ENCODE data around the gene SATB2. TPM values are rescaled to one million over a fixed set of nuclear protein-coding genes. Genes with fewer than 3 reads are reported as not detected.

The SATB2 gene
- total RNA-seq, 1 experiment from 2014 or later = 16.5 TPM

DNA sequence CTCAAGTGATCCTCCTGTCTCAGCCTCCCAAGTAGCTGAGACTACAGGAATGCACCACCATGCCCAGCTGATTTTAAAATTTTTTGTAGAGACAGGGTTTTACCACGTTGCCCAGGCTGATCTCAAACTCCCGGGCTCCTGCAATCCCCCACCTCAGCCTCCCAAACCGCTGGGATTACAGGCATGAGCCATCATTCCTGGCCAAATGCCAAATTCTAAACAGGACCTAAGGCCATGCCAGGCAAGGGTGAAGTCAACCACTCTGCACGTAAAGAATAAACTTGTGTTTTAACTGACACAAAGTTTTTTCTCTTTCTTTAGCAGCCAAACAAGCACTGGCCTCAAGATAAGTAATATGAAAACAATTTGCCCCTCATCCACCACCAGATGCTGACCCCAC is 37.4 kb upstream of the SATB2 start:
- H3K9me3 Mint-ChIP-seq (ENCODE audit: unreplicated experiment) = no peaks in the 10 kb centered on the region
- POLR2A ChIA-PET = no interaction called here
- H3K4me3 Mint-ChIP-seq (ENCODE audit: unreplicated experiment) = no peak overlapping the region
- TF ChIP-seq, protein P1, sequence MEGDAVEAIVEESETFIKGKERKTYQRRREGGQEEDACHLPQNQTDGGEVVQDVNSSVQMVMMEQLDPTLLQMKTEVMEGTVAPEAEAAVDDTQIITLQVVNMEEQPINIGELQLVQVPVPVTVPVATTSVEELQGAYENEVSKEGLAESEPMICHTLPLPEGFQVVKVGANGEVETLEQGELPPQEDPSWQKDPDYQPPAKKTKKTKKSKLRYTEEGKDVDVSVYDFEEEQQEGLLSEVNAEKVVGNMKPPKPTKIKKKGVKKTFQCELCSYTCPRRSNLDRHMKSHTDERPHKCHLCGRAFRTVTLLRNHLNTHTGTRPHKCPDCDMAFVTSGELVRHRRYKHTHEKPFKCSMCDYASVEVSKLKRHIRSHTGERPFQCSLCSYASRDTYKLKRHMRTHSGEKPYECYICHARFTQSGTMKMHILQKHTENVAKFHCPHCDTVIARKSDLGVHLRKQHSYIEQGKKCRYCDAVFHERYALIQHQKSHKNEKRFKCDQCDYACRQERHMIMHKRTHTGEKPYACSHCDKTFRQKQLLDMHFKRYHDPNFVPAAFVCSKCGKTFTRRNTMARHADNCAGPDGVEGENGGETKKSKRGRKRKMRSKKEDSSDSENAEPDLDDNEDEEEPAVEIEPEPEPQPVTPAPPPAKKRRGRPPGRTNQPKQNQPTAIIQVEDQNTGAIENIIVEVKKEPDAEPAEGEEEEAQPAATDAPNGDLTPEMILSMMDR (IDR thresholded peaks at IDR 0.05; ENCODE audit: unreplicated experiment) = no peak
- H3K27ac Mint-ChIP-seq (ENCODE audit: low read depth, unreplicated experiment) = no peak overlapping the region
- no peaks in the 10 kb centered on the region for H3K36me3 Mint-ChIP-seq (ENCODE audit: insufficient read depth, unreplicated experiment)
- no peaks in the 10 kb centered on the region for H3K4me1 Mint-ChIP-seq (ENCODE audit: insufficient read depth, unreplicated experiment)
- H3K27me3 Mint-ChIP-seq (ENCODE audit: insufficient read depth, unreplicated experiment) = peaks cover 30% of the 10 kb centered on the region
- peak; percentile 67 for DNase-seq (ENCODE audit: unreplicated experiment)
- no TSS peak for BruUV-seq (replicated peaks)
- intact Hi-C loops (cut with micrococcal nuclease) = no loop called here
- CTCF ChIA-PET = interaction anchor here (0.6 to 2.1 kb wide), 3 partner anchors 10 to 1182 kb away, joined by 3 to 11 read pairs (median 4); no protein-coding TSS in a partner anchor

DNA sequence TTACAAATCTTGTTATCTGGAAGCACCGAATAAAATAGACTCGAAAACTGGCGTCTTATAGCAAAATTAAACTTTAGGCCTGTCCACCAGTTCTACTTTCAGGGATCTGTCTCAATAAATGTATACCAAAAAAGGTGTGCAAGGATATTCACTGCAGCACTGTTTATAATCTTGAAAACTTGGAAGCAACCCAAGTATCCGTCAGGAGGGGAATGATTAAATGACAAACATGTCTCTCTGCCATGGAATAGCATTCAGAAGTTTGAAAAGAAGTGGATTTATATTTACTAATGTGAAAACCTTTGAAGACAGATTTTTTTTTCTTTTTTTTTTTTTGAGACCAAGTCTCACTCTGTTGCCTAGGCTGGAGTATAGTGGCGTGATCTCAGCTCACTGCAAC is 32.3 kb upstream of the SATB2 start:
- Mint-ChIP-seq H3K9me3 (ENCODE audit: unreplicated experiment) (no peaks in the 10 kb centered on the region), H3K27me3 (ENCODE audit: insufficient read depth, unreplicated experiment) (peaks cover 10% of the 10 kb centered on the region), H3K27ac (ENCODE audit: low read depth, unreplicated experiment) (no peak overlapping the region), H3K36me3 (ENCODE audit: insufficient read depth, unreplicated experiment) (no peaks in the 10 kb centered on the region), H3K4me1 (ENCODE audit: insufficient read depth, unreplicated experiment) (no peaks in the 10 kb centered on the region), H3K4me3 (ENCODE audit: unreplicated experiment) (no peak overlapping the region)
- CTCF ChIA-PET = interaction anchor here (0.6 to 2.9 kb wide), 12 partner anchors 11 to 1193 kb away, joined by 3 to 26 read pairs (median 4); no protein-coding TSS in a partner anchor
- no TSS peak for BruUV-seq (replicated peaks)
- TF ChIP-seq, protein P1 (IDR thresholded peaks at IDR 0.05; ENCODE audit: unreplicated experiment) = no peak
- no peak for DNase-seq (ENCODE audit: unreplicated experiment)
- intact Hi-C loops (cut with micrococcal nuclease) = no loop called here
- POLR2A ChIA-PET = no interaction called here

DNA sequence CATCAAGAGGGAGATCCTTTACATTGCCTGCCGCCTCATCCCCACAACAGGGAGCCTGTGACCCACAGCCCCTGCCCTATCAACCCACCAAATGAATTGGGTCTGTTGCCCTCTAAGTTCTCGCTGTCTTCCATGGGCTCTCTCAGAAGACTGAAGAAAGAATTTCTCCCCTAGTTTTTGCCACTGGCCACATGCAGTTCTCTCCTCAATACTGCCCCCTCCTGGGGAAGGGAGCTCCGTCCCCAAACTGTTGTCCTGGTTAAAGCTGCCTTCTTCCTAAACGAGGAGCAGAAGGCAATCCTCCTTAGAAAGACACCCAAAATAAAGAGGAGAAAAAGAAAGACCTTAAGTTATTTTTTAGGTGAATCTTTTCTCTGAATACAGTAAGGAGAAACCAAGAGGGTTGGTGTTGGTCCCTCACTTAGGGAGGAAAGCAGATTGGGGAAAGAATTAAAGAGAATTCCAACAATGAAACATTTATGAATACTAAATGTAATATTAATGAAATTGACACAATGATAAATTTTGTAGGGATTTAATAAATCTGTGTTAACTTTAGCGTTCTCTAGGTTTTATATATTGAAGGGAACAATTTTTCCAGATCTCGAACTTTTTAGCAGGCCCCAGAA is 31.1 kb upstream of the SATB2 start:
- BruUV-seq (replicated peaks) = no TSS peak
- H3K4me3 Mint-ChIP-seq (ENCODE audit: unreplicated experiment) = no peak overlapping the region
- intact Hi-C loops (cut with micrococcal nuclease) = loop anchor here (1.0 to 10.0 kb wide), 3 partner anchors 246 to 1115 kb away; no protein-coding TSS in a partner anchor

DNA sequence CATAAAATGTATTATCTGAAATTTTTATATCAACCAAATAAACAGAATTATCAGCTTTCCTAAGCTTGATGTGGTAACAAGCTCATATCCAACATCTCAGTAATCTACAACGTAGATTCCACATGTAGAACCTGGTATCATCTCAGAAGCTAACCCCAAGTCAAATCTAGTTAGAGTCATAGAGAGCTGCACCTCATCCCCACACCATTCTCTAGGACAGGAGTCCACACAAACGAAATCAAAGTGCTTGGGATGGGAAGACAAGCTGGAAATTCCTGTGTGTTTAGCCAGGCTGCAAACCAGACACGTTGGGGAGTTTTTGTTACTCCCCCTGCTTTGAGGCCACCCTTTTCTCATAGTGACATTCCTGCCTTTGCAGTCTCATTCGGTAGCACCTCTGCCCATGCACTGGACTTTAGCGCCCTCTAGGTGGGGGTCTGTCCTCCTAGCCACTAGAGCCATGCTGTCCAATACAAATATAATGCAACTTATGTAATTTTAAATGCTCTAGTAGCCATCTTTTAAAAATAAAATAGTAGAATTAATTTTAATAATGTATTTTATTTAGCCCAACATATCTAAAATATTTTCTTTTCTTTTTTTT is 28.1 kb upstream of the SATB2 start:
- H3K27me3 Mint-ChIP-seq (ENCODE audit: insufficient read depth, unreplicated experiment) = peaks cover 31% of the 10 kb centered on the region
- TF ChIP-seq, protein P1 (IDR thresholded peaks at IDR 0.05; ENCODE audit: unreplicated experiment) = peak; percentile 62
- no TSS peak for BruUV-seq (replicated peaks)
- CTCF ChIA-PET = interaction anchor here (0.6 to 3.9 kb wide), 25 partner anchors 10 to 1684 kb away, joined by 3 to 20 read pairs (median 3); no protein-coding TSS in a partner anchor
- DNase-seq (ENCODE audit: unreplicated experiment) = peak; percentile 69
- POLR2A ChIA-PET = interaction anchor here (1.0 kb wide), 1 partner anchor 1176 kb away, joined by 3 read pairs; no protein-coding TSS in a partner anchor
- intact Hi-C loops (cut with micrococcal nuclease) = loop anchor here (1.0 to 10.0 kb wide), 4 partner anchors 249 to 1175 kb away; no protein-coding TSS in a partner anchor
- H3K4me1 Mint-ChIP-seq (ENCODE audit: insufficient read depth, unreplicated experiment) = no peaks in the 10 kb centered on the region
- H3K4me3 Mint-ChIP-seq (ENCODE audit: unreplicated experiment) = no peak overlapping the region
- H3K9me3 Mint-ChIP-seq (ENCODE audit: unreplicated experiment) = no peaks in the 10 kb centered on the region
- H3K36me3 Mint-ChIP-seq (ENCODE audit: insufficient read depth, unreplicated experiment) = peaks cover 4% of the 10 kb centered on the region
- no peak overlapping the region for H3K27ac Mint-ChIP-seq (ENCODE audit: low read depth, unreplicated experiment)

More for the DNA sequence above, 31.1 kb upstream of the SATB2 start:
- no peak overlapping the region for H3K27ac Mint-ChIP-seq (ENCODE audit: low read depth, unreplicated experiment)
- POLR2A ChIA-PET = interaction anchor here (0.7 to 1.1 kb wide), 2 partner anchors 51 to 1176 kb away, joined by 4 read pairs; no protein-coding TSS in a partner anchor
- H3K4me1 Mint-ChIP-seq (ENCODE audit: insufficient read depth, unreplicated experiment) = no peaks in the 10 kb centered on the region
- H3K36me3 Mint-ChIP-seq (ENCODE audit: insufficient read depth, unreplicated experiment) = peaks cover 1% of the 10 kb centered on the region
- H3K27me3 Mint-ChIP-seq (ENCODE audit: insufficient read depth, unreplicated experiment) = peaks cover 20% of the 10 kb centered on the region
- peak; percentile 77 for DNase-seq (ENCODE audit: unreplicated experiment)
- TF ChIP-seq, protein P1 (IDR thresholded peaks at IDR 0.05; ENCODE audit: unreplicated experiment) = peak; percentile 72
- H3K9me3 Mint-ChIP-seq (ENCODE audit: unreplicated experiment) = no peaks in the 10 kb centered on the region
- CTCF ChIA-PET = interaction anchor here (0.5 to 2.9 kb wide), 38 partner anchors 8 to 1843 kb away, joined by 3 to 26 read pairs (median 4); no protein-coding TSS in a partner anchor

All from MCF 10A (cell line).